Chondrocyte (in vitro differentiated cells): Measurements from ENCODE around the gene WDPCP. TPM values are rescaled to one million over a fixed set of nuclear protein-coding genes. Genes with fewer than 3 reads are reported as not detected.

Experiments
- DNase-seq: peaks from one replicate; pipeline ENCODE4 v3.0.0; 2021; ENCODE audit warnings: mixed read lengths, low spot score
- H3K27ac Mint-ChIP-seq: one replicate; pipeline ENCODE4 v1.8.0; 2021; ENCODE audit warnings: mild to moderate bottlenecking, moderate library complexity, mixed read lengths; ENCODE audit not compliant: unreplicated experiment
- H3K27me3 Mint-ChIP-seq: 2 replicates; pipeline ENCODE4 v1.8.0; 2021; ENCODE audit warnings: low read depth, mixed read lengths
- H3K36me3 Mint-ChIP-seq: 2 replicates; pipeline ENCODE4 v1.8.0; 2021; ENCODE audit warnings: low read depth, mixed read lengths
- H3K4me1 Mint-ChIP-seq: 2 replicates; pipeline ENCODE4 v1.8.0; 2021; ENCODE audit warnings: low read depth, mild to moderate bottlenecking, mixed read lengths
- H3K4me3 Mint-ChIP-seq: one replicate; pipeline ENCODE4 v1.8.0; 2021; ENCODE audit warnings: mild to moderate bottlenecking, moderate library complexity, mixed read lengths; ENCODE audit not compliant: unreplicated experiment
- H3K9me3 Mint-ChIP-seq: 2 replicates; pipeline ENCODE4 v1.8.0; 2021; ENCODE audit warnings: low read depth, mixed read lengths
- total RNA-seq: library from RNA; stranded (reverse); gene quantifications from 3 replicates; pipeline ENCODE4 v1.2.1, GENCODE V29; 2021
- TF ChIP-seq, protein P1 (sequence below): fragments of 200-600 bp; sonication (generic); IDR thresholded peaks from 2 replicates; pipeline ENCODE4 v1.5.0; 2021; ENCODE audit warnings: antibody characterized with exemption, mild to moderate bottlenecking, moderate library complexity

Gene WDPCP
- total RNA-seq, 1 donor from 2014 or later = 8.6 TPM

DNA sequence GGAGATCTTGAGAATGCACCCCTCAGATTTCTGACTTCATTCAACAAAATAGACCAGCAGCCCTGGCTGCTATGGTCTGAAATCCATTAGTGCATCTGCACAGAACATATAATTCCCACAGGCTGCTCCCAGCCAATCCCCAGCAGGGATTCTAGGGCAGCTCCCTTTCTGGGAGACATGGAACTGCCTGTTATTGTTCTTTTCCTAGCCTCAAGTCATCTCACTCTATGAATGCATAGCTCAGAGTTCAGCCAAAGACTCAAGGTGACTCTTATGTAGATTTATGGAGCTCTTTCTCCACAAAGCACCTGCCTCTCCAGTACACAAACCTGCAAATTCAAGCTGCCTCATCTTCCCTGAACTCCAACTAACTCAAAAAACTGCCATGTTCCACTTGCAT lies 241.9 kb downstream of the WDPCP start:
- Mint-ChIP-seq H3K36me3 (peaks cover 17% of the 10 kb centered on the region), H3K9me3 (peaks cover 26% of the 10 kb centered on the region), H3K27ac (no peak overlapping the region), H3K4me1 (no peaks in the 10 kb centered on the region), H3K27me3 (no peaks in the 10 kb centered on the region), H3K4me3 (no peak overlapping the region)
- TF ChIP-seq, protein P1, sequence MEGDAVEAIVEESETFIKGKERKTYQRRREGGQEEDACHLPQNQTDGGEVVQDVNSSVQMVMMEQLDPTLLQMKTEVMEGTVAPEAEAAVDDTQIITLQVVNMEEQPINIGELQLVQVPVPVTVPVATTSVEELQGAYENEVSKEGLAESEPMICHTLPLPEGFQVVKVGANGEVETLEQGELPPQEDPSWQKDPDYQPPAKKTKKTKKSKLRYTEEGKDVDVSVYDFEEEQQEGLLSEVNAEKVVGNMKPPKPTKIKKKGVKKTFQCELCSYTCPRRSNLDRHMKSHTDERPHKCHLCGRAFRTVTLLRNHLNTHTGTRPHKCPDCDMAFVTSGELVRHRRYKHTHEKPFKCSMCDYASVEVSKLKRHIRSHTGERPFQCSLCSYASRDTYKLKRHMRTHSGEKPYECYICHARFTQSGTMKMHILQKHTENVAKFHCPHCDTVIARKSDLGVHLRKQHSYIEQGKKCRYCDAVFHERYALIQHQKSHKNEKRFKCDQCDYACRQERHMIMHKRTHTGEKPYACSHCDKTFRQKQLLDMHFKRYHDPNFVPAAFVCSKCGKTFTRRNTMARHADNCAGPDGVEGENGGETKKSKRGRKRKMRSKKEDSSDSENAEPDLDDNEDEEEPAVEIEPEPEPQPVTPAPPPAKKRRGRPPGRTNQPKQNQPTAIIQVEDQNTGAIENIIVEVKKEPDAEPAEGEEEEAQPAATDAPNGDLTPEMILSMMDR = no peak
- no peak for DNase-seq

DNA sequence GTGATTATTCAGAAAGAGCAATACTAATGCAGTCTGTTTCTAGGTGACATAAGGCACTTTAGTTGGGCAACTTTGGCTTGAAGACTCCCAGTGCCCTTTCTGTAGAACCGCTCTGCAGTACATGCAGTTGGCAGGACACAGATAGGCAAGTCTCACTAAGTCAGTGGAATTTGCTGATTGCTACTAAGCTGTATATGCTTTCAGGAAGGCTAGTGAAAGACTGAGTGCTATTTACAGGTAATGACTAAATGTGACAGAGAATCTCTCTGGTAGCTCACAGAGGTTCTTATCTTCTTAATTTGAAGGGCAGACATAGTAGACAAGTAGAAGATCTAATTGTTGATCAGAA lies 243.0 kb downstream of the WDPCP start:
- TF ChIP-seq, protein P1 = no peak
- no peak overlapping the region for H3K27ac Mint-ChIP-seq
- no peak for DNase-seq
- H3K4me3 Mint-ChIP-seq = no peak overlapping the region
- H3K9me3 Mint-ChIP-seq = peaks cover 24% of the 10 kb centered on the region
- H3K36me3 Mint-ChIP-seq = peaks cover 17% of the 10 kb centered on the region
- no peaks in the 10 kb centered on the region for H3K4me1 Mint-ChIP-seq
- H3K27me3 Mint-ChIP-seq = no peaks in the 10 kb centered on the region

DNA sequence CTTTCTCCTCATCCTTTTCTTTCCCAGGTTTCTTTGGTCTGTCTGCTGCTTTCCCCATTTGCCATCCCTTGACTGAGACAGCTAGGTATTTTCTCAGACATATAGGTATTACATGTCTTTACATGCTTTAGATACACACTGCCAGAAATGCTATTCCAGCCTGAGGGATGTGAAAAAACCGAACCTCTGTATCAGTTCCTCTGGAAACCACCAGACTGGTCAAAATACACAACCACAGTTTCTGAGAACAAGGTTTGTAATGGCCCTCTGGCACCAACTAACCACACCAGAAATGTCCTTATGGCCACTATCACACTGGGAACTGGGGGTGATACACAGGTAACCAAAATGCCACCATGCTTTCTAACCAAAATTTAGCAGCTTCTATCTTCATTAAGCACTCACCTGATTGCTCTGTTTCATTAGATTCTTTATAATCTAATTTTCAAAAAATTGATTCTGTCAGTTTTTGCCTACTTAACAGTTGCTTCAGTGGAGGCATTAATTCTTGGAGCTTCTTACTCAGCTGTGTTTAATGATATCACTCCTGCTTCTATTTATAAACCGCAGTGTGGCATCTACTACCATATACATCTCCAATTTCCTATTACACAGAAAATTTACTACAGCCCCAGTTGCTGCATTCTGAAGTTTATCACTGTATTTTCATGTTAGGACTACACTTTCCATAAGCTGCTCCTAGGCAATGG lies 243.5 kb downstream of the WDPCP start:
- Mint-ChIP-seq H3K4me3 (no peak overlapping the region), H3K36me3 (peaks cover 17% of the 10 kb centered on the region), H3K4me1 (no peaks in the 10 kb centered on the region), H3K27ac (no peak overlapping the region), H3K9me3 (peaks cover 24% of the 10 kb centered on the region), H3K27me3 (no peaks in the 10 kb centered on the region)
- TF ChIP-seq, protein P1 = no peak
- DNase-seq = no peak

DNA sequence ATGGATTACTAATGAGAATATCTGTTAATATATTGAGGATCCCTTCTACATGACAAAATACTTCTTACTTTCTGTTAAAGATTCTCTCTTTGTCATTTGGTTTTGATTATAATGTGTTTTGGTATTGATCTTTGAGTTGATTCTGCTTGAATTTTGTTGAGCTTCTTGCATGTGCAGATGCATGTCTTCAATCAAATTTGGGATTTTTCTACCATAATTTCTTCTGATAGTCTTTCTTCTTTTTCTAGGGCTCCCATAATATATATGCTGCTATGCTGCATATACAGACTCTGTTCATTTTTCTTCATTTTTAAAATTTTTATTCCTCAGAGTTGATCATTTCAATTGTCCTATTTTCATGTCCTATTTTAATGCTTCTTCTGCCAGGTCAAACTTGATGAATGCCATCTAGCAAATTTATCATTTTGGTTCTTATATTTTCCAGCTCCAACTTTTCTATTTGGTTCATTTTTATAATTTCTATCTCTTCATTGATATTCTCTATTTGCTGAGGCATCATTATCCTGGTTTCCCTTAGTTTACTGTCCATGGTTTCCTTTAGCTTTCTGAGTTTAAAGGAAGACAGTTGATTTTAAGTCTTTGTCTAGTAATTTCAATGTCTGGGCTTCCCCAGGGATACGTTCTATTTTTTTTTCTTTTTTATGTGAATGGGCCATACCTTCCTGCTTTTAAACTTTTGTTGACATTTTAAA lies 244.7 kb downstream of the WDPCP start:
- H3K4me1 Mint-ChIP-seq = no peaks in the 10 kb centered on the region
- peaks cover 17% of the 10 kb centered on the region for H3K36me3 Mint-ChIP-seq
- no peak for DNase-seq
- H3K9me3 Mint-ChIP-seq = peaks cover 24% of the 10 kb centered on the region
- no peak overlapping the region for H3K27ac Mint-ChIP-seq
- no peak overlapping the region for H3K4me3 Mint-ChIP-seq
- TF ChIP-seq, protein P1 = no peak
- no peaks in the 10 kb centered on the region for H3K27me3 Mint-ChIP-seq

DNA sequence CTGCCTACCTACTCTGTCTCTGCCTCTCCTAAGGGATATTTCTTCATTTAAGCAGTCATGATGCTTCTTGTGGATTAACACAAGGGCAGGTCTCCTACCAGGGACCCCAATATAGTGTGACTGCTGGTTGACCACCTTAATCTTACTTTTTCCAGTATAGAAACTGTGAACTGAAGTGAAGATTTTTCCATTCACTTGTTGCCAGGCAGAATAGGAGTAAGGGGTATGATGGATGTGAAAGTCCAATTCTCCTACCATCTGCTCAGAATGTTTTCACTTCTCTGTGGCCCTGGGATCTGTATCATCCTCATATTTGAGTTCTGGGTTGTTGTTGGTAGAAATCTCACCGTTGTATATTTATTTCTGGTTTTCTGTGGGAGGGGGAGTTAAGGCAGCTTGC lies 247.8 kb downstream of the WDPCP start:
- Mint-ChIP-seq H3K27me3 (no peaks in the 10 kb centered on the region), H3K4me1 (no peaks in the 10 kb centered on the region), H3K36me3 (peaks cover 20% of the 10 kb centered on the region), H3K9me3 (peaks cover 27% of the 10 kb centered on the region), H3K4me3 (no peak overlapping the region), H3K27ac (no peak overlapping the region)
- no peak for DNase-seq
- TF ChIP-seq, protein P1 = no peak
